T-cell (primary cell): ENCODE results near the gene TNFRSF1B. TPM values are rescaled to one million over a fixed set of nuclear protein-coding genes. Genes with fewer than 3 reads are reported as not detected.

Experiments used
- ATAC-seq, 4 experiments: fragments of 200-7000 bp in 3 of 4; fragments of 150-1000 bp in 1 of 4; cut with Tn5 transposase; replicated peaks in 1 of 4; 1 replicate in 3 of 4; 2 replicates in 1 of 4; pipeline ENCODE4 v1.10.0; 2021; ENCODE audit warnings: moderate library complexity in 3 of 4, mild to moderate bottlenecking in 2 of 4, moderate number of reproducible peaks in 1 of 4
- CTCF ChIA-PET, 2 donors: fragments of 300-600 bp; sonication (Branson Sonifier 250); formaldehyde crosslinking; loops; one replicate each; lab custom pipeline; 2022; ENCODE audit warnings: antibody characterized with exemption in 2 of 2; lab: Charles Lee
- POLR2A ChIA-PET, 2 donors: fragments of 300-600 bp; sonication (Branson Sonifier 250); formaldehyde crosslinking; loops; one replicate each; lab custom pipeline; 2022; ENCODE audit warnings: antibody characterized with exemption in 2 of 2; lab: Charles Lee
- DNase-seq, 35 experiments: peaks; one replicate each; pipeline versions ENCODE4 v3.0.0 to v3.0.0-alpha.2; 2013 to 2023
- H3K27ac ChIP-seq: one replicate; pipeline ENCODE4 v1.5.1; 2013; ENCODE audit warnings: low read length
- H3K27me3 ChIP-seq, 2 experiments: replicated peaks in 1 of 2; 1 replicate in 1 of 2; 2 replicates in 1 of 2; pipeline versions ENCODE4 v1.6.1 to v1.7.0; 2013; ENCODE audit warnings: low read length in 1 of 2, mixed read lengths in 1 of 2; ENCODE audit not compliant: control insufficient read depth in 2 of 2, insufficient read depth in 2 of 2; ENCODE audit errors: extremely low read depth in 1 of 2
- H3K36me3 ChIP-seq, 2 donors: 1 replicate in 1 of 2; 2 replicates in 1 of 2; pipeline versions ENCODE4 v1.6.1 to v1.7.0; 2013; ENCODE audit warnings: low read length in 1 of 2; ENCODE audit not compliant: control insufficient read depth in 2 of 2, insufficient read depth in 1 of 2; ENCODE audit errors: extremely low read depth in 1 of 2
- H3K4me1 ChIP-seq, 2 experiments: 1 replicate in 1 of 2; 2 replicates in 1 of 2; pipeline versions ENCODE4 v1.6.1 to v1.7.0; 2013; ENCODE audit warnings: low read length in 2 of 2, mixed read lengths in 1 of 2; ENCODE audit not compliant: insufficient read depth in 2 of 2, control insufficient read depth in 1 of 2; ENCODE audit errors: extremely low read depth in 1 of 2
- H3K4me3 ChIP-seq, 2 donors: 1 replicate in 1 of 2; 2 replicates in 1 of 2; pipeline versions ENCODE4 v1.5.1 to v1.7.0; 2013; ENCODE audit warnings: mild to moderate bottlenecking in 2 of 2, low read length in 1 of 2, moderate library complexity in 1 of 2; ENCODE audit not compliant: control insufficient read depth in 1 of 2; ENCODE audit errors: extremely low read depth in 1 of 2
- H3K9me3 ChIP-seq: 2 replicates; pipeline ENCODE4 v1.7.0; 2013
- H3K27ac Mint-ChIP-seq, 2 donors: one replicate each; pipeline ENCODE4 v1.8.0; 2020 to 2021; ENCODE audit warnings: mild to moderate bottlenecking in 2 of 2, mixed read lengths in 2 of 2
- H3K27me3 Mint-ChIP-seq, 2 donors: one replicate each; pipeline ENCODE4 v1.8.0; 2021 to 2022; ENCODE audit warnings: mixed read lengths in 2 of 2
- H3K36me3 Mint-ChIP-seq: one replicate; pipeline ENCODE4 v1.8.0; 2021; ENCODE audit warnings: mixed read lengths
- H3K4me1 Mint-ChIP-seq, 3 donors: one replicate each; pipeline ENCODE4 v1.8.0; 2020 to 2022; ENCODE audit warnings: mixed read lengths in 3 of 3, mild to moderate bottlenecking in 1 of 3
- H3K4me3 Mint-ChIP-seq, 3 donors: one replicate each; pipeline ENCODE4 v1.8.0; 2020 to 2022; ENCODE audit warnings: mild to moderate bottlenecking in 3 of 3, mixed read lengths in 3 of 3, moderate library complexity in 3 of 3
- H3K9me3 Mint-ChIP-seq, 3 donors: one replicate each; pipeline ENCODE4 v1.8.0; 2020 to 2022; ENCODE audit warnings: mixed read lengths in 3 of 3
- WGBS: methylation state at CpG from one replicate; pipeline ENCODE4 v1.1.5; 2013; ENCODE audit warnings: missing lambda C conversion rate; ENCODE audit not compliant: insufficient coverage; 5-methylcytosine and 5-hydroxymethylcytosine counted together
- total RNA-seq, 35 experiments: library from RNA in 6 of 35; stranded (reverse) in 6 of 35; fragments of 120-200 nt in 1 of 35; gene quantifications; one replicate each; pipeline versions ENCODE4 v1.2.1 to v1.2.4 and lab custom pipeline; 2013 to 2026

TNFRSF1B gene
- total RNA-seq, 5 donors from 2014 or later (not counting 1 experiment from before 2014, with no cell fraction given) = 55.0 to 130 (median 99.6) TPM

DNA sequence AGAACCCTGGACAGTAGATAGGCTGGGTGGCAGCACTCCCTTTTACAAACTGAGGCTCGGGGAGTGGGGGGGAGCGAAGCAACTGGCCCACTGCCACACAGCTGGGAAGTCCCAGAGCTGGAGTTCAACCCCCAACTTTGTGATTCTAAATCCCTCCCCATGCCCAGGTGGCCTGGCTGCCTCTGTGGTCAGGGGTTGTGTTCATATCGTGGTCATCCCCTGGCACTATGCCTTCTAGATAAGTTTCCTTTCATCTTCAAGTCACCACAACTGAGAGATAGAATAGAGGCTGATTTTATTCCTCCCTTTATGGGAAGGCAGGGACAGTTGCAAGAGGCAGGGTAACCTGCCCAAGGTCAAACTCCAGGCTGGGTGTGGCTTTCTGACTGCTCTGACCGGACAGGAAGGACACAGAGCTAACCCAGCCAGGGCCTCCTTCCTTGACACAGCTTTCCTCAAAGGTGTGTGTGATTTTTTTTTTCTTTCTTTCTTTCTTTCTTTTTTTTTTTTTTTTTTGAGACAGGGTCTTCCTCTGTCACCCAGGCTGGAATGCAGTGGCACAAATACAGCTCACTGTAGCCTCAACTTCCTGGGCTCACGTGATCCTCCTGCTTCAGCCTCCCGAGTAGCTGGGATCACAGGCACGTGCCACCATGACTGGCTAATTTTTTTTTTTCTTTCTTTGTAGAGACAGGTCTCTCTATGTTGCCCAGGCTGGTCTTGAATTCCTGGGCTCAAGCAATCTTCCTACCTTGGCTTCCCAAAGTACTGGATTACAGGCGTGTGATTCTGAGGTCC lies 18.4 kb upstream of the TNFRSF1B start:
- ChIA-PET CTCF (interaction anchor here in 1 of 2 donors (0.7 to 0.8 kb wide), 2 partner anchors 20 to 25 kb away, joined by 3 read pairs; no protein-coding TSS in a partner anchor), POLR2A (interaction anchor here in 1 of 2 donors (0.6 to 0.7 kb wide), 4 partner anchors 22 to 29 kb away, joined by 3 to 10 read pairs (median 5); no protein-coding TSS in a partner anchor)
- WGBS = 56% methylated on average over 3 of the region's 8 CpGs
- peak overlapping the region in 2 of 3 donors; percentile 17 to 59 for H3K4me3 Mint-ChIP-seq
- ATAC-seq (no peak), DNase-seq (no peak)
- Histone ChIP-seq H3K27me3 (no peaks in the 10 kb centered on the region), H3K36me3 (no peaks in the 10 kb centered on the region), H3K4me3 (no peak overlapping the region), H3K9me3 (no peaks in the 10 kb centered on the region), H3K27ac (peak overlapping the region; percentile 93), H3K4me1 (peaks cover 62 to 99% of the 10 kb centered on the region in 2 experiments)
- peak overlapping the region; percentile 97 to 100 for H3K27ac Mint-ChIP-seq
- peaks cover 83 to 92% (median 88%) of the 10 kb centered on the region in 3 donors for H3K4me1 Mint-ChIP-seq
- peaks cover 0 to 3% (median 0%) of the 10 kb centered on the region in 3 donors for H3K9me3 Mint-ChIP-seq
- H3K27me3 Mint-ChIP-seq = no peaks in the 10 kb centered on the region
- H3K36me3 Mint-ChIP-seq = no peaks in the 10 kb centered on the region

DNA sequence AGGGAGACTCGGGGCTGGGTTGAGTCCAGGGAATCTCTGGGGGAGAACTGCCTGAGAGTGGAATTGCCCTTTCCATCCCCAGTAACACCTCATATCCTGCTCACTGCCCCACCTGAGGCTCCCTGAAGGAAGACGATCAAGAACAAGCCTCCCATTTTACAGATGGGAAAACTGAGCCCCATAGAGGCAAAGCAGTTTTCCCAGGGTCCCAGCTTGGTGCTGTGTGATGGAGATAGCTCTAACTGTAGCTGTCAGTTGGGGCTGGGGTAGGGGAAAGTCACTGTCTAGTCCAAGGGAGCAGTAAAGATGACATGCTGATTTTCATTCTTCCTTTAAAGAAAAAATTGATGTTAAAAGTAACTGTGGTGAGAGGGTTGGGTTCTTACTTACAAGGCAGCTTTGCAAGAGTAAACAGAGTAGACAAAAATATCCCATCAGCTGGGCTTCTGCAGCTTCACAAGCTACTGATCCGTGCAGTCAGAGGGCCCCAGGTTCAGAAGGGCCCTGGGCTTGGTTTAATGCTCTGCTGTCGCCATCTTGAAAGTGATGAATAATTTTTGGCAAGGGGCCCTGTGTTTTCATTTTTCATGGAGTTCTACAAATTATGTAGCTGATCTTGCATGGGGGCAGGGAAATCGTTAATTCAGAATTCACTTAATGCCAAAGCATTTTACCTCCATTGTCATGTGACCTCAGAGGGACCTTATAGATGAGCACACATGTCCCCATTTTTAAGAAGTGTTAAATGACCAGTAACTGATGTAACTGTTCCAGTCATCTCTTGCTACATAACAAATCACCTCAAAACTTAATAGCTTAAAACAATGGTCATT lies 17.6 kb upstream of the TNFRSF1B start:
- WGBS = no CpG with 5 or more reads among the region's 5 CpGs
- H3K36me3 Mint-ChIP-seq = no peaks in the 10 kb centered on the region
- H3K27me3 Mint-ChIP-seq = no peaks in the 10 kb centered on the region
- H3K4me1 Mint-ChIP-seq = peaks cover 82 to 90% (median 84%) of the 10 kb centered on the region in 3 donors
- peaks cover 59 to 99% of the 10 kb centered on the region in 2 experiments for H3K4me1 ChIP-seq
- peaks cover 0 to 3% (median 0%) of the 10 kb centered on the region in 3 donors for H3K9me3 Mint-ChIP-seq
- DNase-seq (no peak), ATAC-seq (no peak)
- H3K4me3 Mint-ChIP-seq = peak overlapping the region; percentile 17 to 59 (median 28)
- no peaks in the 10 kb centered on the region for H3K36me3 ChIP-seq
- POLR2A ChIA-PET = interaction anchor here in 1 of 2 donors (0.6 kb wide), 2 partner anchors 297 to 496 kb away, joined by 4 to 9 read pairs; no protein-coding TSS in a partner anchor
- H3K4me3 ChIP-seq = no peak overlapping the region
- CTCF ChIA-PET = interaction anchor here (0.8 to 1.9 kb wide), 4 partner anchors 24 to 29 kb away, joined by 3 to 10 read pairs (median 6); no protein-coding TSS in a partner anchor
- H3K27me3 ChIP-seq = no peaks in the 10 kb centered on the region
- peak overlapping the region; percentile 97 to 100 for H3K27ac Mint-ChIP-seq
- peak overlapping the region; percentile 93 for H3K27ac ChIP-seq
- no peaks in the 10 kb centered on the region for H3K9me3 ChIP-seq

DNA sequence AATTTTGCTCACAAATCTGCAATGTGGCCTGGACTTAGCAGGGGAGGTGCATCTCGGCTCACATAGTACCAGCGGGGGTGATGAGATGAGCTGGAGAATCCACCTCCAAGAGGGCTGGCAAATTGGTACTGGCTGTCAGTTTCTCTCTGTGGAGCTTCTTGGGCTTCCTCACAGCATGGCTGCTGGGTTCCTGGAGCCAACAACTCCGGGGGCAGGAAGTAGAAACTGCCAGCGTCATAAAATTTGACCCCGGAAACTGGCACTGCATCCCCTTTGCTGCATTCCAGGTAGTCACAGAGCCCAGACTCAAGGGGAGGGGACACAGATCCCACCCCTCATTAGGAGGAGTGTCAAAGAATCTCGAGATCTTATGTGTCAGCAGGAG lies 17.0 kb upstream of the TNFRSF1B start:
- H3K27ac Mint-ChIP-seq = peak overlapping the region; percentile 97 to 100
- Histone ChIP-seq H3K4me1 (peaks cover 59 to 96% of the 10 kb centered on the region in 2 experiments), H3K36me3 (no peaks in the 10 kb centered on the region), H3K9me3 (no peaks in the 10 kb centered on the region), H3K4me3 (no peak overlapping the region), H3K27me3 (no peaks in the 10 kb centered on the region), H3K27ac (peak overlapping the region; percentile 93)
- ChIA-PET POLR2A (interaction anchor here in 1 of 2 donors (0.6 to 2.5 kb wide), 3 partner anchors 28 to 497 kb away, joined by 4 to 10 read pairs (median 9); no protein-coding TSS in a partner anchor), CTCF (interaction anchor here (0.8 to 1.9 kb wide), 5 partner anchors 12 to 29 kb away, joined by 3 to 10 read pairs (median 6); no protein-coding TSS in a partner anchor)
- ATAC-seq (no peak), DNase-seq (no peak)
- peaks cover 82 to 88% (median 83%) of the 10 kb centered on the region in 3 donors for H3K4me1 Mint-ChIP-seq
- peak overlapping the region in 2 of 3 donors; percentile 9 to 59 for H3K4me3 Mint-ChIP-seq
- no peaks in the 10 kb centered on the region for H3K27me3 Mint-ChIP-seq
- 100% methylated on average over 3 of the region's 6 CpGs for WGBS
- H3K9me3 Mint-ChIP-seq = peaks cover 0 to 3% (median 0%) of the 10 kb centered on the region in 3 donors
- no peaks in the 10 kb centered on the region for H3K36me3 Mint-ChIP-seq

DNA sequence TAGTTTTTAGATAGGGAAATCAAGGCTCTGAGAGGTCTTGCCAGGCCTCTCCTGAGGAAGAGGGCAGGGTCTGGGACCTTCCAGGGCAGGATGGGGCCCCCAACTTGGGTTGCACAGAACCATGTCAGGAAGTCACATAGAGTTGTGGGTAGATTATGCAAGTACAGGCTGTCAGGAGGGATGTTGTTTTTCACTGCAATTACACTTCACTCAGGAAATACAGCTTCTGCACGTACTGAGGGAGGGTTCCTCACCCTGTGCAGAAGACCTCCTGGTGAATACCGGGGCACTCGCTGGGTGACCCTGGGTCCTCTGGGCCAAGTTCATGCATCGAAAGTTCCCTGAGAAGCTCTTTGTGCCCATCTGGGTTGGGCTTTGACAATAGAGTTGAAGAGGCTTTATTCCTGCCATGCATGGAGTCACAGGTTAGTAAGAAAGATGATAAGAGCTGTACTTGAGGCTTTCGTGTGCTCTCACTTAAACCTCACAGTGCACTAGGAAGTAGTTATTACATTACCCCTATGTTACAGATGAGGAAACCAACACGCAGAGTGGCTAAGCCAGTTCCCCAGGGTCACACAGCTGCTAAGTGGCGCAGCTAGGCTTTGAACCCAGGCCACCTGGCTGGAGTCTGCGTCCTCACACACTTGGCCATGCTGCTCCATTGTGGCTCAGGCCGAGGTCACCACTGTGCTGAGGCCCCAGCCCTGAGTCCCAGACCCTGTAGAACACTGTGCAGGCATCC lies 16.2 kb upstream of the TNFRSF1B start:
- peaks cover 0 to 3% (median 0%) of the 10 kb centered on the region in 3 donors for H3K9me3 Mint-ChIP-seq
- peak overlapping the region; percentile 59 to 76 (median 68) for H3K4me3 Mint-ChIP-seq

DNA sequence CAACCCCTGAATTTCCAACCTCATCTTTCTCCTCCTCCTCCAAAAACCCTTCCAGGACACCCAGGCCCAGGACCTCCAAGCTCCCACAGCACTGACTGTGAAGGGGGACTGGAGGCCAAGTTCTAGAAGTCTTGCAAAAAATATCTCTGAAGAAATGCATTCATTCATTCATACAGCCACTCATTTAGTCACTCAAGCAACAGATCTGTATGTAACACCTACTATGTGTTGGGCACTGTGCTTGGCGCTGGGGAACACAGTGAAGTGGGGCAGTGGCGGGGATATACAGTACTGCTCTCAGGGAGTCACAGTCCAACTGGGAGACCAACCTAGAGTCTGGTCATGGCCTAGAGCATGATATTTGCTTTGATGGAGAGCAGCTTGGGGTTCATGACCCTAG lies 15.3 kb upstream of the TNFRSF1B start:
- POLR2A ChIA-PET = interaction anchor here in 1 of 2 donors (2.5 kb wide), 1 partner anchor 26 kb away, joined by 10 read pairs; no protein-coding TSS in a partner anchor
- CTCF ChIA-PET = no interaction called here
- H3K4me3 Mint-ChIP-seq = peak overlapping the region; percentile 59 to 68 (median 63)
- ATAC-seq (no peak), DNase-seq (no peak)
- Histone ChIP-seq H3K27me3 (no peaks in the 10 kb centered on the region), H3K4me1 (peaks cover 59 to 85% of the 10 kb centered on the region in 2 experiments), H3K9me3 (no peaks in the 10 kb centered on the region), H3K4me3 (peak overlapping the region in 1 of 2 donors; percentile 15), H3K27ac (peak overlapping the region; percentile 93), H3K36me3 (no peaks in the 10 kb centered on the region)
- peak overlapping the region; percentile 97 to 100 for H3K27ac Mint-ChIP-seq
- WGBS = 100% methylated on average over 1 of the region's 2 CpGs
- H3K27me3 Mint-ChIP-seq = no peaks in the 10 kb centered on the region
- H3K36me3 Mint-ChIP-seq = no peaks in the 10 kb centered on the region
- H3K9me3 Mint-ChIP-seq = peaks cover 0 to 3% (median 0%) of the 10 kb centered on the region in 3 donors
- peaks cover 90 to 94% (median 90%) of the 10 kb centered on the region in 3 donors for H3K4me1 Mint-ChIP-seq

More for the DNA sequence above, 16.2 kb upstream of the TNFRSF1B start:
- peak overlapping the region; percentile 17 to 35 for H3K4me3 ChIP-seq
- ATAC-seq (peak; percentile 85 to 92 (median 90)), DNase-seq (peak in 16 of 35 experiments; percentile 22 to 66 (median 36))
- 18% methylated on average over 7 of the region's 9 CpGs for WGBS
- POLR2A ChIA-PET = interaction anchor here (0.6 to 2.5 kb wide), 5 partner anchors 11 to 29 kb away, joined by 3 to 10 read pairs (median 3); no protein-coding TSS in a partner anchor
- peaks cover 59 to 92% of the 10 kb centered on the region in 2 experiments for H3K4me1 ChIP-seq
- H3K9me3 ChIP-seq = no peaks in the 10 kb centered on the region
- Mint-ChIP-seq H3K36me3 (no peaks in the 10 kb centered on the region), H3K4me1 (peaks cover 86 to 91% (median 88%) of the 10 kb centered on the region in 3 donors), H3K27me3 (no peaks in the 10 kb centered on the region), H3K27ac (peak overlapping the region; percentile 97 to 100)
- peak overlapping the region; percentile 93 for H3K27ac ChIP-seq
- CTCF ChIA-PET = interaction anchor here (1.3 to 1.9 kb wide), 4 partner anchors 13 to 28 kb away, joined by 4 to 10 read pairs (median 8); no protein-coding TSS in a partner anchor
- no peaks in the 10 kb centered on the region for H3K36me3 ChIP-seq
- H3K27me3 ChIP-seq = no peaks in the 10 kb centered on the region
